ENCODE results near the gene SCARB2. TPM values are rescaled to one million over a fixed set of nuclear protein-coding genes. Genes with fewer than 3 reads are reported as not detected.

Gene SCARB2
- total and polyA plus RNA-seq, 12 donors: 41.5 to 179 (median 134) TPM

DNA sequence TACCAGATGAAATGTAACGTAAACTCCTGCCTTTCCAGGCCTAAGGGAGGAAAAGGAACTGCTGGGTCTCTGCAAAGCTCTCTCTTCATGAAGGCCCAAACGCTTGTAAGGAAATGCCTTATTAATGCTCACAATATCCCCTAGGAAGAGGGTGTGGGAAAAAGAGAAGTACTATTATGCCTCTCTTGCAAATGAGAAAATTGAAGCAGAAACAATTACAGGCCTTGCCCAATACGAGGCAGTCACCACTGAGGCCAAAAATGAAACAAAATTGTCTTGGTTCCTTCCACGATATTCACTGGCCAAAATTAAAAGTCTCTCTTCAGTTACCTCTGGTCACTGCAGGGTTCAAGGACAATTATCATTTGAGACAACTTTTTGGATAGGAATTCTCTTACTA, 3.2 kb downstream of the SCARB2 start:
- peak overlapping the region in 1 of 4 donors; percentile 71 for H3K4me3 ChIP-seq
- no peaks in the 10 kb centered on the region for H3K27me3 ChIP-seq
- DNase-seq: peak in 2 of 7 donors; percentile 9 to 12
- TF ChIP-seq, protein P1, sequence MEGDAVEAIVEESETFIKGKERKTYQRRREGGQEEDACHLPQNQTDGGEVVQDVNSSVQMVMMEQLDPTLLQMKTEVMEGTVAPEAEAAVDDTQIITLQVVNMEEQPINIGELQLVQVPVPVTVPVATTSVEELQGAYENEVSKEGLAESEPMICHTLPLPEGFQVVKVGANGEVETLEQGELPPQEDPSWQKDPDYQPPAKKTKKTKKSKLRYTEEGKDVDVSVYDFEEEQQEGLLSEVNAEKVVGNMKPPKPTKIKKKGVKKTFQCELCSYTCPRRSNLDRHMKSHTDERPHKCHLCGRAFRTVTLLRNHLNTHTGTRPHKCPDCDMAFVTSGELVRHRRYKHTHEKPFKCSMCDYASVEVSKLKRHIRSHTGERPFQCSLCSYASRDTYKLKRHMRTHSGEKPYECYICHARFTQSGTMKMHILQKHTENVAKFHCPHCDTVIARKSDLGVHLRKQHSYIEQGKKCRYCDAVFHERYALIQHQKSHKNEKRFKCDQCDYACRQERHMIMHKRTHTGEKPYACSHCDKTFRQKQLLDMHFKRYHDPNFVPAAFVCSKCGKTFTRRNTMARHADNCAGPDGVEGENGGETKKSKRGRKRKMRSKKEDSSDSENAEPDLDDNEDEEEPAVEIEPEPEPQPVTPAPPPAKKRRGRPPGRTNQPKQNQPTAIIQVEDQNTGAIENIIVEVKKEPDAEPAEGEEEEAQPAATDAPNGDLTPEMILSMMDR (IDR thresholded peaks at IDR 0.05): no peak
- no peak for TF ChIP-seq POLR2A (IDR thresholded peaks at IDR 0.05)
- WGBS, 4 donors: 22 to 36% (median 32%) methylated on average over 4 of the region's 4 CpGs
- H3K36me3 ChIP-seq (replicated peaks in 1 of 2): no peaks in the 10 kb centered on the region
- intact Hi-C loops (cut with DNase I): no loop called here
- H3K27ac ChIP-seq: peak overlapping the region; percentile 14 to 99 (median 83)
- no peaks in the 10 kb centered on the region for H3K9me3 ChIP-seq (replicated peaks in 1 of 3)
- H3K4me1 ChIP-seq (replicated peaks in 1 of 2): peaks cover 51 to 81% of the 10 kb centered on the region in 2 donors

DNA sequence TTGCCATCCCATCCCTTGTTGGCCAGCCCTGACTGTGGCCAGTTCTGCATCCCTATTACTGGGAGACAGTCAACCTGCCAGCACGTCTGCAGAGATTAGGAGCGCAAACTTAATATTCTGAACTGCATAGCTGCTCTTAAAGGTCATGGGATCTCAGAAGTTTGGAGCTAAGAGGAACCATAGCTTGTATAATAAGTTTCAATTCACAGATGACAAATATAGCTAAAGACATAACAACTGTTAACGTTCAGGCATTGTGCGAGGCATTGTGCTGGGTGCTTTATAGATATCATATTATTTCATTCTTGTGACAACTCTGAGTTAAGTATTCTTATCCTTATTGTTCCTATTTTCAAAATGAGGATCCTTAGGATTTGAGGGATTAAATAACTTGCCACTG, 3.7 kb downstream of the SCARB2 start:
- Histone ChIP-seq H3K9me3 (replicated peaks in 1 of 3) (no peaks in the 10 kb centered on the region), H3K4me1 (replicated peaks in 1 of 2) (peaks cover 51 to 86% of the 10 kb centered on the region in 2 donors), H3K36me3 (replicated peaks in 1 of 2) (no peaks in the 10 kb centered on the region), H3K27ac (peak overlapping the region in 4 of 5 donors; percentile 29 to 99 (median 88)), H3K4me3 (peak overlapping the region in 1 of 4 donors; percentile 71), H3K27me3 (no peaks in the 10 kb centered on the region)
- TF ChIP-seq POLR2A (IDR thresholded peaks at IDR 0.05): no peak
- TF ChIP-seq, protein P1 (IDR thresholded peaks at IDR 0.05): no peak
- intact Hi-C loops (cut with DNase I): no loop called here
- WGBS, 4 donors: 67 to 89% (median 75%) methylated on average over 4 of the region's 4 CpGs
- DNase-seq: peak in 1 of 7 donors; percentile 13

DNA sequence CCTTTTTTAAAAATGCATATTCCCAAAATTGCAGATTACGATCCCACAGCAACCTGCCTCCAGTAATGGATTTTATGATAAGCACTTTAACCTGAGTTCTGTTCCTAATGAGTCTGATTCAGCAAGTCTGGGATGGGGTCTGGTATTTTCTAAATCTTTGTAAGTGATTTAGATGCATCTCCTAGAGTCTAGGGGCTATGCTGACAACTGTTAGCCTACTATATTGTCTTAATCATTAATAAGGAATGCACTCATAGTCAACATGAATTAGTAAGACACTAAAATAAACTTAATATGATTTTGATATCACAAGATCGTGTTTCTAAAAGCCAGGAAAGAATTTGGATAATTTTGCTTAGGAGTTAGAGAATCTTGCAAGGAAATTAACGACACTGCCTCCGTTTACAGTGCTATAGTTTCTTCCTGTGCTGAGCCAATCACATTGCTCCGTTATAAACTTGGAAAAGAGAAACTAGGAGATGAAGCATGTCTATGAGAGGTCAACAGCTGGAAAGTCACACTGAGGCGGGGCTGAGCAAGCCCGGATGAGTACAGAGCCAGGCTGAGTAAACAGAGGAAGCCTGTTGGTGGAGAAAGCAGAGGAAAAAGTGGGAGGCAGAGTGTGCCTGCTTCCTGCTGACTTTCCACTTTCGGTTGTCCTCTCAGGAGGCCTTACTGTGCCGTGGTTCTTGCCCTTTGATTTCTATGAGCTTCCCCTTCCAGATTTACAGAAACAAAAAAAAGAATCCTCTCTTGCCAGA, 5.4 kb downstream of the SCARB2 start:
- 11 to 20% (median 18%) methylated on average over 9 of the region's 9 CpGs for WGBS, 4 donors
- DNase-seq: peak; percentile 71 to 95 (median 87)
- peak in 1 of 2 donors; percentile 79 for TF ChIP-seq POLR2A (IDR thresholded peaks at IDR 0.05)
- TF ChIP-seq, protein P1 (IDR thresholded peaks at IDR 0.05): no peak
- Histone ChIP-seq H3K27ac (peak overlapping the region; percentile 42 to 99 (median 83)), H3K36me3 (replicated peaks in 1 of 2) (no peaks in the 10 kb centered on the region), H3K4me3 (peak overlapping the region in 2 of 4 donors; percentile 3 to 35), H3K27me3 (no peaks in the 10 kb centered on the region), H3K4me1 (replicated peaks in 1 of 2) (peaks cover 42 to 90% of the 10 kb centered on the region in 2 donors), H3K9me3 (replicated peaks in 1 of 3) (no peaks in the 10 kb centered on the region)
- intact Hi-C loops (cut with DNase I): no loop called here

DNA sequence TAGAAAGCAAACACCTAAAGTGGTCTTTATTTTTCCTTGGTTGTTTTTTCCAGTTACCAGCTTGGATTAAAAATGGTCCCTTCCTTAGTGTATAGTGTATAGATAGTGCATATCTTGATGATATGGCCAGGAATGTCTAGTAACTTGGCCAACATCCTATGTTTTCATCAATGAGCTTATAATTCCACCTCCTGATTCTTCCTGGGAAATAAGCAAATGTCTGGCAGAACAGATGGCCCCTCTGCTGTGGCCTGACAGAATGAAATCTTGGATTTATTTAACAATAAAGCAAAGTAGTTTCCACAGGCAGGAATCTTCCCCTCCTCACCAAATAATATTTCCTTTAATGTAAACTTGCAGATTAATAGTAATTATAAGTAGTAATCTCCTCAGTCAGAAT, 6.1 kb downstream of the SCARB2 start:
- intact Hi-C loops (cut with DNase I): no loop called here

More for the DNA sequence above, 6.1 kb downstream of the SCARB2 start:
- Histone ChIP-seq H3K4me1 (replicated peaks in 1 of 2) (peaks cover 39 to 89% of the 10 kb centered on the region in 2 donors), H3K9me3 (replicated peaks in 1 of 3) (no peaks in the 10 kb centered on the region), H3K27me3 (no peaks in the 10 kb centered on the region), H3K27ac (peak overlapping the region in 4 of 5 donors; percentile 26 to 99 (median 88)), H3K36me3 (replicated peaks in 1 of 2) (no peaks in the 10 kb centered on the region), H3K4me3 (no peak overlapping the region)
- TF ChIP-seq POLR2A (IDR thresholded peaks at IDR 0.05): no peak
- TF ChIP-seq, protein P1 (IDR thresholded peaks at IDR 0.05): no peak
- DNase-seq: no peak
